B cell (primary cell): Measurements from ENCODE around the gene MRPL19.

Experiments used
- CTCF ChIP-seq: fragments of 200-600 bp; IDR thresholded peaks from one replicate; pipeline ENCODE4 v1.8.0; 2022; ENCODE audit warnings: antibody characterized with exemption, mild to moderate bottlenecking
- EZH2 ChIP-seq: IDR thresholded peaks from 2 replicates; pipeline ENCODE4 v1.6.1; 2012; ENCODE audit warnings: borderline replicate concordance, low read depth, mild to moderate bottlenecking, moderate library complexity, low read length; ENCODE audit not compliant: insufficient read depth, poor library complexity, severe bottlenecking

GRCh38 chr2:75606761-75607399 lies 39.7 kb upstream of the MRPL19 start:
- no peak for TF ChIP-seq CTCF
- no peak for TF ChIP-seq EZH2
